T-helper 1 cell treated with Interleukin-12 subunit alpha and Interleukin-12 subunit beta and Interleukin-4 antibody, amounts not matched to agents 30 μg/mL and 1 μg/mL, for 36 hours (primary cell): ENCODE results near the gene CDON.
"Not testable (repeated sequence)": the region's sequence is repeated elsewhere in the genome, so short reads cannot be mapped to it uniquely, and the experiment has no call there.

Source experiments
- H3K27ac Mint-ChIP-seq: one replicate; pipeline ENCODE4 v1.8.0; 2021; ENCODE audit warnings: mild to moderate bottlenecking, mixed read lengths
- H3K27me3 Mint-ChIP-seq: one replicate; pipeline ENCODE4 v1.8.0; 2021; ENCODE audit warnings: low read depth, mixed read lengths
- H3K36me3 Mint-ChIP-seq: one replicate; pipeline ENCODE4 v1.8.0; 2021; ENCODE audit warnings: low read depth, mixed read lengths
- H3K4me1 Mint-ChIP-seq: one replicate; pipeline ENCODE4 v1.8.0; 2021; ENCODE audit warnings: low read depth, mixed read lengths
- H3K4me3 Mint-ChIP-seq: one replicate; pipeline ENCODE4 v1.8.0; 2021; ENCODE audit warnings: mild to moderate bottlenecking, moderate library complexity, mixed read lengths
- H3K9me3 Mint-ChIP-seq: one replicate; pipeline ENCODE4 v1.8.0; 2021; ENCODE audit warnings: mixed read lengths

The CDON gene

GRCh38 chr11:125918140-125918840 is 144.4 kb downstream of the CDON start:
- Mint-ChIP-seq H3K9me3 (no peaks in the 10 kb centered on the region), H3K4me1 (no peaks in the 10 kb centered on the region), H3K27ac (no peak overlapping the region), H3K4me3 (no peak overlapping the region), H3K27me3 (peaks cover 32% of the 10 kb centered on the region), H3K36me3 (no peaks in the 10 kb centered on the region)

GRCh38 chr11:125916683-125917347 is 145.9 kb downstream of the CDON start:
- Mint-ChIP-seq H3K9me3 (no peaks in the 10 kb centered on the region), H3K36me3 (no peaks in the 10 kb centered on the region), H3K27me3 (peaks cover 29% of the 10 kb centered on the region), H3K4me3 (no peak overlapping the region), H3K4me1 (no peaks in the 10 kb centered on the region), H3K27ac (no peak overlapping the region)

- H3K27ac Mint-ChIP-seq, H3K4me3 Mint-ChIP-seq, H3K9me3 Mint-ChIP-seq, H3K4me1 Mint-ChIP-seq, H3K36me3 Mint-ChIP-seq: not testable (repeated sequence)
- peaks cover 38% of the 10 kb centered on the region for H3K27me3 Mint-ChIP-seq
Observed at GRCh38 chr11:125914601-125915000, 148.1 kb downstream of the CDON start.

GRCh38 chr11:125910226-125910849 is 152.3 kb downstream of the CDON start:
- Mint-ChIP-seq H3K36me3 (no peaks in the 10 kb centered on the region), H3K27me3 (peaks cover 40% of the 10 kb centered on the region), H3K4me1 (no peaks in the 10 kb centered on the region), H3K9me3 (no peaks in the 10 kb centered on the region), H3K27ac (no peak overlapping the region), H3K4me3 (no peak overlapping the region)
